ENCODE measurements around the gene HIP1R.

- no peak for TF ChIP-seq CTCF (IDR thresholded peaks at IDR 0.05)
- no peak for TF ChIP-seq POLR2A (IDR thresholded peaks at IDR 0.05)
- TF ChIP-seq POLR2AphosphoS5 (IDR thresholded peaks at IDR 0.05), result peak in 2 of 4 donors; percentile 29 to 31
Observed at GRCh38 chr12:122867691-122868461, 32.6 kb downstream of the HIP1R start.

Measured in sigmoid colon (tissue), 4 donors.